ENCODE results near the gene PPP6R1.

DNA sequence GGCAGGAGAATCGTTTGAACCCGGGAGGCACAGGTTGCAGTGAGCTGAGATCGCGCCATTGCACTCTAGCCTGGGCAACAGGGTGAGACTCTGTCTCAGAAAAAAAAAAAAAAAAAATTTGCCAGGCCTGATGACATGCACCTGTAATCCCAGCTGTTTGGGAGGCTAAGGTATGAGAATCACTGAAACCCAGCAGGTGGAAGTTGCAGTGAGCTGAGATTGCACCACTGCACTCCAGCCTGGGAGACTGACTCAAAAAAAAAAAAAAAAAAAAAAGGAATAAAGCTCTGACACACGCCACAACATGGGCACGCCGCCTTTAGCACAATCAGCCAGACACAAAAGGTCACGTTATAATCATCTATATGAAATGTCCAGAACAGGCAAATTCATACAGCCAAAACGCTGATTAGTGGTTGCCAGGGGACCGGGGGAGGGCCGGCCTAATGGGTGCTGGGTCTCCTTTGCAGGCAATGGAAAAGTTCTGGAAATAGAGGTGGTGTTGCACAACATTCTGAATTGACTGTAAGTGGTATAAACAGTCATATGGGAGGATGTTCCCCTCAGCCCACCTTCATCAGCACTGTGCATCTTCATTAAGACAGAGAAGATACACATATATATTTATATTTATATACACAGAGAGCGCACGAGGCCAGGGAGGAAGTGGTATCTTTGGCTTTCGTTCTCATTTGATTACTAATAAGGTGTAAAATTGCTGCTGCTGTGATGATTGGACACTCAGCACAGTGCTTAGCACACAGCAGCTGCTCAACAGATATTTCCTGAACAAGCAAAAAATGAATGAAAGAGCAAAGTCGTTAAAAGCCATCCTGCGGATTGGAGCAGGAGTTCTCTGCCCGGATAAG is 17.3 kb upstream of the PPP6R1 start:
- TF ChIP-seq, protein P1, sequence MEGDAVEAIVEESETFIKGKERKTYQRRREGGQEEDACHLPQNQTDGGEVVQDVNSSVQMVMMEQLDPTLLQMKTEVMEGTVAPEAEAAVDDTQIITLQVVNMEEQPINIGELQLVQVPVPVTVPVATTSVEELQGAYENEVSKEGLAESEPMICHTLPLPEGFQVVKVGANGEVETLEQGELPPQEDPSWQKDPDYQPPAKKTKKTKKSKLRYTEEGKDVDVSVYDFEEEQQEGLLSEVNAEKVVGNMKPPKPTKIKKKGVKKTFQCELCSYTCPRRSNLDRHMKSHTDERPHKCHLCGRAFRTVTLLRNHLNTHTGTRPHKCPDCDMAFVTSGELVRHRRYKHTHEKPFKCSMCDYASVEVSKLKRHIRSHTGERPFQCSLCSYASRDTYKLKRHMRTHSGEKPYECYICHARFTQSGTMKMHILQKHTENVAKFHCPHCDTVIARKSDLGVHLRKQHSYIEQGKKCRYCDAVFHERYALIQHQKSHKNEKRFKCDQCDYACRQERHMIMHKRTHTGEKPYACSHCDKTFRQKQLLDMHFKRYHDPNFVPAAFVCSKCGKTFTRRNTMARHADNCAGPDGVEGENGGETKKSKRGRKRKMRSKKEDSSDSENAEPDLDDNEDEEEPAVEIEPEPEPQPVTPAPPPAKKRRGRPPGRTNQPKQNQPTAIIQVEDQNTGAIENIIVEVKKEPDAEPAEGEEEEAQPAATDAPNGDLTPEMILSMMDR (IDR thresholded peaks at IDR 0.05), result no peak
- no peak for TF ChIP-seq POLR2A (IDR thresholded peaks at IDR 0.05)

Measured in lower leg skin (tissue), 3 donors.